Endodermal cell (in vitro differentiated cells): ENCODE measurements around the gene VPS13A. TPM values are rescaled to one million over a fixed set of nuclear protein-coding genes. Genes with fewer than 3 reads are reported as not detected.

Experiments used
- DNase-seq: peaks from one replicate; pipeline ENCODE4 v3.0.0-alpha.2; 2017
- H3K27ac ChIP-seq: 2 replicates; pipeline ENCODE4 v1.5.1; 2013; ENCODE audit warnings: mild to moderate bottlenecking, low read depth, low read length, moderate library complexity
- H3K27me3 ChIP-seq: 2 replicates; pipeline ENCODE4 v1.6.1; 2013; ENCODE audit warnings: mild to moderate bottlenecking, low read length, moderate library complexity; ENCODE audit not compliant: insufficient read depth, control insufficient read depth, poor library complexity, severe bottlenecking
- H3K36me3 ChIP-seq: 2 replicates; pipeline ENCODE4 v1.7.0; 2013; ENCODE audit warnings: mild to moderate bottlenecking, low read length, moderate library complexity; ENCODE audit not compliant: control insufficient read depth, insufficient read depth
- H3K4me1 ChIP-seq: one replicate; pipeline ENCODE4 v1.7.0; 2013; ENCODE audit warnings: low read length; ENCODE audit not compliant: control insufficient read depth, insufficient read depth
- H3K4me3 ChIP-seq: 2 replicates; pipeline ENCODE4 v1.5.1; 2013; ENCODE audit warnings: mild to moderate bottlenecking, low read length, moderate library complexity
- H3K9ac ChIP-seq: 2 replicates; pipeline ENCODE4 v1.6.1; 2013; ENCODE audit warnings: mild to moderate bottlenecking, low read length, moderate library complexity; ENCODE audit not compliant: poor library complexity, severe bottlenecking; ENCODE audit errors: extremely low read depth
- H3K9me3 ChIP-seq: 2 replicates; pipeline ENCODE4 v1.6.1; 2013; ENCODE audit warnings: mild to moderate bottlenecking, low read length, moderate library complexity; ENCODE audit not compliant: control insufficient read depth
- H3K27ac Mint-ChIP-seq: 2 replicates; pipeline ENCODE4 v1.8.0; 2020; ENCODE audit warnings: mixed read lengths
- H3K27me3 Mint-ChIP-seq: 2 replicates; pipeline ENCODE4 v1.8.0; 2021; ENCODE audit warnings: mild to moderate bottlenecking, mixed read lengths; ENCODE audit not compliant: insufficient read depth
- H3K36me3 Mint-ChIP-seq: 2 replicates; pipeline ENCODE4 v1.8.0; 2020; ENCODE audit warnings: low read depth, mixed read lengths
- H3K4me1 Mint-ChIP-seq: 2 replicates; pipeline ENCODE4 v1.8.0; 2020; ENCODE audit warnings: mixed read lengths
- H3K4me3 Mint-ChIP-seq: 2 replicates; pipeline ENCODE4 v1.8.0; 2020; ENCODE audit warnings: mild to moderate bottlenecking, moderate library complexity, mixed read lengths
- H3K9me3 Mint-ChIP-seq: 2 replicates; pipeline ENCODE4 v1.8.0; 2020; ENCODE audit warnings: mild to moderate bottlenecking, mixed read lengths
- CTCF ChIP-seq: fragments of 200-600 bp; sonication (generic); conservative IDR thresholded peaks from 2 replicates; pipeline ENCODE4 v1.5.0; 2021; ENCODE audit warnings: antibody characterized with exemption, mild to moderate bottlenecking
- WGBS, 2 experiments: methylation state at CpG; one replicate each; pipeline versions ENCODE4 v1.1.5 to v1.1.7; 2013; ENCODE audit warnings: missing lambda C conversion rate in 2 of 2, mixed read lengths in 1 of 2; ENCODE audit not compliant: insufficient coverage in 1 of 2, insufficient read length in 1 of 2; 5-methylcytosine and 5-hydroxymethylcytosine counted together
- total RNA-seq, 2 donors: library from RNA; stranded (reverse); fragmentation: NEBNext Ultra II Directional in 1 of 2; extraction: Animal tissue kit (Norgen Biotek cat#: 25700) in 1 of 2; gene quantifications; 2 replicates in 1 of 2; 3 replicates in 1 of 2; pipeline ENCODE4 v1.2.1, GENCODE V29; 2021

VPS13A gene
- total RNA-seq, 2 donors from 2014 or later: 37.2 to 41.6 TPM

GRCh38 chr9:77293949-77294348 is 116.6 kb downstream of the VPS13A start:
- no peak for TF ChIP-seq CTCF
- Histone ChIP-seq H3K9ac (no peak overlapping the region), H3K27ac (no peak overlapping the region), H3K36me3 (no peaks in the 10 kb centered on the region), H3K4me3 (no peak overlapping the region), H3K4me1 (no peaks in the 10 kb centered on the region), H3K27me3 (no peaks in the 10 kb centered on the region), H3K9me3 (no peaks in the 10 kb centered on the region)
- Mint-ChIP-seq H3K4me1 (peaks cover 10% of the 10 kb centered on the region), H3K4me3 (no peak overlapping the region), H3K36me3 (peaks cover 7% of the 10 kb centered on the region), H3K27me3 (no peaks in the 10 kb centered on the region), H3K27ac (peak overlapping the region; percentile 37), H3K9me3 (no peaks in the 10 kb centered on the region)
- DNase-seq: no peak
- WGBS, 2 experiments: 93 to 100% methylated on average over 4 to 6 of the region's 6 CpGs

GRCh38 chr9:77304543-77304942 is 127.2 kb downstream of the VPS13A start:
- Mint-ChIP-seq H3K4me3 (no peak overlapping the region), H3K27ac (no peak overlapping the region), H3K9me3 (no peaks in the 10 kb centered on the region), H3K36me3 (peaks cover 13% of the 10 kb centered on the region), H3K27me3 (no peaks in the 10 kb centered on the region), H3K4me1 (no peaks in the 10 kb centered on the region)
- no peaks in the 10 kb centered on the region for H3K9me3 ChIP-seq
- H3K4me3 ChIP-seq: no peak overlapping the region
- H3K36me3 ChIP-seq: no peaks in the 10 kb centered on the region
- no peak for DNase-seq
- H3K27ac ChIP-seq: no peak overlapping the region
- no peaks in the 10 kb centered on the region for H3K4me1 ChIP-seq
- no peaks in the 10 kb centered on the region for H3K27me3 ChIP-seq
- no peak overlapping the region for H3K9ac ChIP-seq
- TF ChIP-seq CTCF: no peak

GRCh38 chr9:77305622-77306400 is 128.5 kb downstream of the VPS13A start:
- Histone ChIP-seq H3K4me1 (no peaks in the 10 kb centered on the region), H3K9me3 (no peaks in the 10 kb centered on the region), H3K9ac (no peak overlapping the region), H3K27me3 (no peaks in the 10 kb centered on the region), H3K4me3 (no peak overlapping the region), H3K36me3 (peaks cover 7% of the 10 kb centered on the region), H3K27ac (no peak overlapping the region)
- H3K4me1 Mint-ChIP-seq: no peaks in the 10 kb centered on the region
- H3K27ac Mint-ChIP-seq: no peak overlapping the region
- 100% methylated on average over 1 of the region's 1 CpG; no CpG with 5 or more reads in 1 of the 2 experiments for WGBS, 2 experiments
- H3K27me3 Mint-ChIP-seq: no peaks in the 10 kb centered on the region
- no peak for DNase-seq
- peaks cover 19% of the 10 kb centered on the region for H3K36me3 Mint-ChIP-seq
- no peaks in the 10 kb centered on the region for H3K9me3 Mint-ChIP-seq
- no peak overlapping the region for H3K4me3 Mint-ChIP-seq
- no peak for TF ChIP-seq CTCF
